Measurements from ENCODE around the gene STXBP3.
A peak's percentile ranks its signal among the peaks of the same experiment; 100 is the strongest.
"Not testable (repeated sequence)": the region's sequence is repeated elsewhere in the genome, so short reads cannot be mapped to it uniquely, and the experiment has no call there.

Gene STXBP3

DNA sequence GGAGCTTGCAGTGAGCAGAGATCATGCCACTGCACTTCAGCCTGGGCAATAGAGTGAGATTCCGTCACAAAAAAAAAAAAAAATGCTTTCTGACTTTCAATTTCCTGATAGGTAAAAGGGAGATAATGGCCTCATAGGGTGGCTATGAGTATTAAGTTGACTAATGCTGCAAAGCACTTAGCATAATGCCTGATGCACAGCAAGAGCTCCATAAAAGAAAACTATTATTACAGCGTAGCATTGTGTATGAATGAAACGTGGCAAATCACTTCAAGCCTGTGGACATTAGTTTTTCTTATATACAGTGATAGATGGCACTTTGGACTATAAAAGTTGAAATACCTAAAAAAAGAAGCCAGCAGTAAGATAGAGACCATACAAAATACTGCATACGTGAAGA lies 17.0 kb upstream of the STXBP3 start:
- DNase-seq = no peak

DNA sequence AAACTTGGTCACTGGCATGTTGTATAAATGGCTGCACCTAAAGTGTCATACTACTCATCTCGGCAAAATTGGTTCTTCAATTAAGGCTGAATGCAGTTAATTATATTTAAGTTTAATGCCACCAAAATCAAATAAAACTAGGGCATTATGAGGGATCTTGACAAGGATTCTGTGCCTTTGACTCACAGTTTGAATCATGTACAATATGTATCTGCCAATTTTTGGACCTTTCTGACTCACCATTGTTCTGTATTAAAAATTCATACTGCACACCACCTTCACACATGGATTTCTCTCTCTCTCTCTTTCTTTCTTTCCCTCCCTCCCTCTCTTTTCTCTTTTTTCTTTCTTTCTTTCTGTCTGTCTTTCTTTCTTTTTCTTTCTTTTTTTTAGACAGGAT lies 14.1 kb upstream of the STXBP3 start:
- peak; percentile 36 for DNase-seq

DNA sequence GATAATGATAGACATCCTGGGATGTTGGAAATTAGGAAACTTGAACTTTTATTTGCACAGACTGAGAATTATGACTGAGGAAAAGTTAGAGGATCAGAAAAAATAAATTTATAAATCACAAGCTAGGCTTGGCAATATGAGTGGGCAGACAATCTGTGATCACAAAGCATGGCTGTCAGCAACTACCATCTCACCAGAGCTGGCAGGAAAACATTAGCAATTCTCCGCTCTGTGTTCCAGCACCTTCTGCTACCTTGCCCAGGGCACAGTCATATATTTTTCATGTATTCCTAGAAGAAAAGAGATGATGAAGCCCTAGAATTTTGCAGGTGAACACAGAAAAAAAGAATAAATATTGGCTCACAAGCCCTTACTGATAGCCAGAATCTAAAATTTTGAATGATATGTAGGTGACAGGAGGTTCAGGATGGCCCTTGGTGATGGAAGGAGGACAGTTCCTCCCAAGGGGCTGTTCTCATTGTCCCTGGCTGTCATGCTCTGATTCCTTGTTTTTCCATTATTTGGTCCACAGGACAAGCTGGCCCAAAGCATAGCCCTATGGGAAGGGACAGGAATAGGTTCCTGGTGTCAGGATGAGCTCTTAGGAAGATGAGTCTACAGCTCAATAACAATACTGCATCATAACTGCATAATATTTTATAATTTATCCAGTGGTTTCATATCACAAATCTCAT lies 12.2 kb upstream of the STXBP3 start:
- no peak for DNase-seq

DNA sequence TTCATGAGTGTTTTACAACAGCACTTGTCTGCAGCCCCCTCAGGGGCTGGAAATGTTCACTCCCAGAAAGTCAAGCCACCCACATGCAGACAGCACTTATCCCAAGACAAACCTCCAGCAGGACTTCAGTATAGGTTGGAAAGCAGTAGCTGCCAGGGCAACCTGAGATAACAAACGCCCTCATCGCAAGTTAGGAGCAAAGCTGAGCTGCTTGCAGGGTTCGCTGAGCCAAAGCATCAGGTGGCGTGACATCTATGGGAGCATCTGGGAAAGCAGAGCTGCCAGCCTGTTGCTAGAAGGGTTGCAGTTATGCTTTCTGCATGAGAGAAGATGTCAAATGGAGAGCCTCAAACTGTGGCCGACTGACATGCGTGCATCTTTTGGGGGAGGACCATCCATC lies 4.2 kb upstream of the STXBP3 start:
- no peak for DNase-seq

DNA sequence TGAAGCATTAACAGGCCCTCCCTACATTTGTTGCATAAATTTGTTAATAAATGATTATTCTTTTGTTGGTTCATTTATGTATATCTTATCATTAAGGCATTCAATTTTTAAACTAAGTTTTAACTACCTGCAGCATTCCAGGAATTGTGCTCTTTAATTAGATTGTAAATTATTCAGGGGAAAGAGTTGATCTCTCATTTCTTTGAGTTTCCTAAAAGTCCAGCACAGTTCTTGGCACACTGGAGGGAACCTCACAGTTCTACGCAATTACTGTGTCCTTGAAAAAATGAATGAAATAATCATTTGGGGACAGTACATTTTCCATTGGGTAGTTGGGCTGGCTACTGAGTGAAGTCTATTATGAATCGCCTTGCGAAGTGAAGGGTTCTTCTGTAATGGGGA lies 493 bp upstream of the STXBP3 start:
- no peak for DNase-seq

DNA sequence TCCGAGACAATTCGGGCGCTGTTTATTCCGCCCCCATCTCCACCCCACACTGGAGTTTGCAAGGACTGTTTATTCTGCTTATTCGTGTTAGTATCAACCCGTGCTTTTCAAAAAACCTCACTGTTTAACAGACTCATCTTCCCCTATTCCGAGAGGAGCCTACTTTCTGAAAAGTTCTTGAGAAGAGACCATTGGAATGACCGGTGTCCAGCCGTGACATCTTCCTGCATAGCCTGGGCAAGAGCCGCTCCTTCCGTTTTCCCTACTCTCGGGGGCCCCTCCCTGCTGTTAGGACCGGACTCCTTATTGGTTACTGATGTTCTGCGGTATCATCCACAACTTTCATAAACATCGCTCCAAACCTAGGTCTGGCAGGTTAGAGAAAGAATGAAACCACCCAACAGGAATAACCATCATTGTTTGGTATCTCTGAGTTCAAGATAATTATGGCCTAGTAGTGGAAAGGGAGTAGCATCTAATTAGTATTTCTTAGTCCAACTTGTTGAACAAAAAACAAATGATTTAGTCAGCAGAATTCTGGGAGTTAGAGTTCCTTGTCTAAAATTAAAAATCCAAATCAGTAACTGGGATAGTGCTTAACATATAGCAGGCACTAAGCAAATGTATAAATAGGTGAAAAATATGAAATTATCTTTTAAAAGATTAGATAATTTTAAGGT lies 837 bp downstream of the STXBP3 start:
- peak; percentile 83 for DNase-seq

DNA sequence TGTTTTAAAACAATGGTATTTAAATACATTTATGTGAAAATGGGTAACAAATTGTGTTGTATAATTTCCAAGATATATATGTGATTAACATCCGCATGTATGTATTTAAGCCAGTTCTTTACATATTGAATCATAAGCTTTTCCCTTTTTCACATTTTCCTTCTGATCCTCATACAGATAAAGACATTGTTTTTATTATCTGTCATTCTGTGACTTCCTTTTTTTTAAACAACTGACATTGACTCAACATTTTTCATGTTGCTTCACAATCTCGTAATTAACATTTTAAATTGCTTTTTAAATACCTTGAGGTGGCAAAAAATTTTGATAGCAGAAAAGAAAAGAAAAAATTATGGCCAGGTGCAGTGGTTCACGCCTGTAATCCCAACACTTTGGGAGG lies 1.4 kb downstream of the STXBP3 start:
- no peak for DNase-seq

DNA sequence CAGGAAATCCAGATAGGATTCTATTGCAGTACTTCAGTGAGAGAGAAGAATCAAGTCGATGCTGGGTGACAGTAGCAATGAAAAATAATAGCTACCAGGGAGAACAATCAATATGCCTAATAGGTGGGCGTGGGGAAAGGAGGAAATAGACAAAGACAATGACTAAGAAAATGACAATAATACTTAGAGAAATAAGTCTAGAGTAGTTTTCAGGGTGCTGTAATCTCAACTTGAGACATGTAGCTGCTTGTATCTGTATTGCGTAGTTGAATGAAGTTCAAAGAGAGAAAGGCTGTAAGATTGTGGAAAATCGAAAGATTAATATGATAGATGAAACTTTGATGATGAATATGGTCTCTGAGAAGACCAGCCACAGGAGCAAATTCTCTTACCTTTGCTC lies 2.6 kb downstream of the STXBP3 start:
- DNase-seq = no peak

DNA sequence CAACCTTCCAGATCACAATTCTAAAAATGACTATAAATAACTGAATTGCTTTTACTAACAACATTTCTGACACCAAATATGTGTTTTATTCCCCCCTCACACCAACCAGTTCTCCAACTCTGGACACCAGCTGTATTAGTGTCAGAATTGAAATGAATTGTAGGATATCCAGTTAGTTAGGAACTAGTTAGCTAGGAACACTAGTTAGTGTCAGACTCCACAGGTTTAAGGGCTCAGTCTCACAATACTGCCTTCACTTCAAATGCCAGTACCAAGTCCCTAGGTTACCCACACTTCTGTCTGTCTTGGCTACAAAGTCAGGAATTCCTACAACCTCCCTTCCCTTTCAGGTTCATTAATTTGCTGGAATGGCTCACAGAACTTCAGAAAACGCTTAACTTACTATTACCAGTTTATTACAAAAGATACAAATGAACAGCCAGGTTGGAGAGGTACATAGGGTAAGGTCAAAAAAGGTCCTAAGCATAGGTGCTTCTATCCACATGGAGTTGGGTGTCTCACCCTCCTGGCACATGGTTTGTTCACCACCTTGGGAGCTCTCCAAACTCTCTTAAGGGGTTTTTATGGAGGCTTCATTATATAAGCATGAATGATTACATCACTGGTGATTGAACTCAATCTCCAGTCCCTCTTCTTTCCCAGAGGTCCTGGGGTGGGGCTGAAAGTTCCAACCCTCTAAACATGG lies 4.2 kb downstream of the STXBP3 start:
- no peak for DNase-seq

DNA sequence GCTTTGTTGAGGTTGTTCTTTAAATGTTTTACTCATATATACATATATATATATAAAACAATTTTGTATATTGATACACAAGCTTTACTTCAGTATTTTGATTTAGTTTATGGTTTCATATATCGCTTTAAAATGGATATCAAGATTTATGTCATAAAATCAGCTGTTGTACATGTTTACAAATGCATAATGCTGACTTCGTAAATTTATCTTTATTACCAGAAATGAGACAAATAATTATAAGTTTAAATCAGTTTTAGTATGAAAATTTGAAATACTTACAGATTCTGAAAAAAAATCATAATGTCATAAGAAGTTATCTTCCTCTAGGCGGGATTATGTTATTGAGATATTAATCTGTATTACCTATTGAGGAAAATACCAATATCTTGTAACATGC lies 6.9 kb downstream of the STXBP3 start:
- DNase-seq = no peak

DNA sequence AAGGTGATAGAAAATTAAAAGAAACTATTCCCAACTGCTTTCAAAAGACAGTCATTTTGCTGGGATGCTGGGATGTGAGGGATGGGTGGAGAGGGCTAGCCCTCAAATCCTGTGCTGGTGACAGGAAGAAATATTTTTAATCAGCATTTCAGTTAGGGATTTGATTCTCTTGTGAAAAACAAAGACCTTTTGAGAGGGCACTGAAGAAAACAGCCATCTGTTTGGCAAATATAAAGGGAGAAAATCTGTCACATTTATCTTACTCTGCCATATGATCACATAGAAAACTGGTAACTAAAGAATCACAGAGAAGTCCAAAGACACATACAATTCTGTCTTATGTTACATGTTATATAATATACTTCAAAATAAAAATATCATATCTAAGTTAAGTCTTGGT lies 12.3 kb downstream of the STXBP3 start:
- DNase-seq = no peak

DNA sequence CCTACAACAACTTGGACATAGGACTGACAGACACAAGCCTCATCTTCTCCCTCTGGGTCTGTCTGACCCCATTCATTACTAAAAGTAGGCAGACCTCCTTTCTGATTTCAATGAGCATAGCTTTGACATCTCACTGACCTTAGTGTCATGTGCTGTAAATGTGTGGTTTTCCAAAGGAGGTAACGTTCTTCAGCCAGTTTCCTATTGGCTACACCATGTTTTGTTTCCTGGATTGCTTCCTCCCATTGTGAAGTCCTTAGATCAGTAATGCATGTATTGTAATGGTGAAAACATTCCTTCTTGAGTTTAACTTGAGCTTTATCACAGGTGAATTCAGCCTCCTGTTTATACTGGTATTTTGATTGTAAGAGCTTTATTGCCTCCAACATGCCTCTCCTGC lies 20.6 kb downstream of the STXBP3 start:
- DNase-seq = no peak

DNA sequence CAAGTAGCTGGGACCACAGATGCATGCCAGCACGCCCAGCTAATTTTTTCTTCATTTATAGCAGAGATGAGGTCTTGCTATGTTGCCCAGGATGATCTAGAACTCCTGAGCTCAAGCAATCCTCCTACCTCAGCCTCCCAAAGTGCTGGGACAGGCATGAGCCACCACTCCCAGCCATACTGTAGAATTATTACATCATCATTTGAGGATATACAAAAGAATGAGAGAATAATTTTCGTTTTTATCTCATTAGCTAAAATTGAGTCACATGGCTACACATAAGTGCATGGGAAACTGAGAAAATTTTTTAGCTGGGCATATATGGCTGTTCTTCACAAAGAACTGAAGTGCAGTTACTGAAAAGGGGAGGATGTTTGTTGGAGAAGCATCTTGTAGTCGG lies 21.2 kb downstream of the STXBP3 start:
- no peak for DNase-seq

DNA sequence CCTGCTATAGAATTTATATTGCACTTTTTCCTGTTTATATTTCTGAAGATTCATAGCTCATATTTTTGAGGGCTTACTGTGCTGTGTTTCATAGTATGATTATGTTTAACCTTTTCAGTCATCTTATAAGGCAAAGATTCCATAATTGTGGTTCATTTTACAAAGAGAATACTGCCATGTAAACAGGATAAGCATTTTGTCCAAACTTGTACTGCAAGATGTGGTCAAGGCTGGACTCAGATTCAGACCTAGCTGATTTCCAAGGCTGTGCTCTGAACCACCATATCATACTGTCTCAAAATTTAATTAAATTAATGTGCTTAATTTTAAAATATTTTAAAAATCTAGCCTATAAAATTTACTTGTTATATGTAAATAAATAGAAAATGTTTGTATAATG lies 31.4 kb downstream of the STXBP3 start:
- no peak for DNase-seq

DNA sequence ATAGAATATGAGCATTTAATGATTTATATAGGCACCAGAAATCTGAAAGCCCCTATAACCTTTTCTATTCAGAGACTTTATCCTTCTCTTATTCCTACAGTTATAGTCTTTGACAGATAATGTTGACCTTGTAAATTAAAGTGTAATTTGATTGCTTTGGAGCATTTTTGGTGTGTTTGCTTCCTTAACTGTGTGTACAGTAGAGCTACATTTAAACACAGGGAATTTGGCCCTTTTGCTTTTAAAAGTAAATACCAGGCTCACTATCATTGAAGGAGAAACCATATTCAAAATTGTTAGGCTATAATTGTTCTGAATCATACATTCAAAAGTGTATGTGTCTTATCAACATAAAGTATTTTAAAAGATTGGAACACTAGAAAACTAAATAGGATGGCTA lies 33.0 kb downstream of the STXBP3 start:
- no peak for DNase-seq

DNA sequence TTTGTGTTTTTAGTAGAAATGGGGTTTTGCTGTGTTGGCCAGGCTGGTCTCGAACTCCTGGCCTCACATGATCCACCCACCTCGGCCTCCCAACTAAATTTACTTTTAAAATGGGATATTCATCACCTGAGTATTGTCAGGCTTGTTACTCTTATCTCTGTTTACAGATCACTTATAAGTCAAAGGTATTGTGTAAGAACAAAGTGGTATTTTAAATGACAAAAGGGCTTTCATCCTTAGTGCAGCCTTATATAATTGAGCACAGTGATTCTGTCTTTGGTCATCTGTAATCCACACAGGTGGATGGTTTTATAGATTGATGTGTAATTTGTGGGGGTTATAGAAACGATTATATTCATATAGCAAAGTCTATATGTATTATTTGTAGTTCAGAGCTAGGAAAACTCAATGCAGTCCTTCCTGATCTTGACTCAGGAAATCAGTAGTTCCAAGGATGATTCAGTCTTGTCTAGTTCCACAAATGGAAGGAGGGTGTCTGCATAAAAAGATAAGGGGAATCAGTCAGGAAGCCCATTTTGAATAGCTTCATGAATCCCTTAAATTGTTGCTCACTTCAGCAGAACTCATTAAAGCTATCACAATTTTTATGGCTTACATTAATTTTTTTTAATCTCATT lies 34.6 kb downstream of the STXBP3 start:
- no peak for DNase-seq

DNA sequence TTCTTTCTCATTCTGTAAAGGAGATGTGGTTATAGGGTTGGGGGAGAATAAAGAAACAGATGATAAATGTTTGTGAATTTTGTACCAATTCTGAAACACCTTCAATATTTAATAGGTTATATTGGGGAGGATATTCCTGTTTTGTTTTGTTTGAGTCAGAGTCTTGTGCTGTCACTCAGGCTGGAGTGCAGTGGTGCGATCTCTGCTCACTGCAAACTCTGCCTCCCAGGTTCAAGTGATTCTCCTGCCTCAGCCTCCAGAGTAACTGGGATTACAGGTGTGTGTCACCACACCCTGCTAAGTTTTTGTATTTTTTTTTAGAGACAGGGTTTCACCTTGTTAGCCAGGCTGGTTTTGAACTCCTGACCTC lies 35.1 kb downstream of the STXBP3 start:
- DNase-seq = not testable (repeated sequence)

DNA sequence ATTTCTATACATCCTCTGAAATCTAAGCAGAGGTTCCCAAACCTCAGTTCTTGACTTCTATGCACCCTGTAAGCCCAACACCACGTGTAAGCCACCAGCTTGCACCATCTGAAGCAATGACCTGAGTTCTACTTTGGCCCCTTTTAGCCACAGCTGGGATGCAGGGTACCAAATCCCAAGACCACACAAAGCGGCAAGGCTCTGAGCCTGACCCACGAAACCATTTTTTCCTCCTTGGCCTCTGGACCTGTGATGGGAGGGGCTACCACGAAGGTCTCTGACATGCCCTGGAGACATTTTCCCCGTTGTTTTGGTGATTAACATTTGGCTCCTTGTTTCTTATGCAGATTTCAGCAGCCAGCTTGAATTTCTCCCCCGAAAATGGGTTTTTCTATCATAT lies 38.8 kb downstream of the STXBP3 start:
- no peak for DNase-seq

DNA sequence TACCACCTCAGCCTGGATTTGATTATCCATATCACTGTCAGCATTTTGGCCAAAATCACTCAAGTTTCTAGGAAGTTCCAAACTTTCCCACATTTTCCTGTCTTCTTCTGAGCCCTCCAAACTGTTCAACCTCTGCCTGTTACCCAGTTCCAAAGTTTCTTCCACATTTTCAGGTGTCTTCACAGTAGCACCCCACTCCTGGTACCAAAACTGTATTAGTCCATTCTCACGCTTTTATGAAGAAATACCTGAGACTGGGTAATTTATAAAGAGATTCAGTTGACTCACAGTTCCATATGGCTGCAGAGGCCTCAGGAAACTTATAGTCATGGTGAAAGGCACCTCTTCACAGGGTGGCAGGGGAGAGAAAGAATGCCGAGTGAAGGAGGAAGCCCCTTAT lies 39.4 kb downstream of the STXBP3 start:
- DNase-seq = no peak

DNA sequence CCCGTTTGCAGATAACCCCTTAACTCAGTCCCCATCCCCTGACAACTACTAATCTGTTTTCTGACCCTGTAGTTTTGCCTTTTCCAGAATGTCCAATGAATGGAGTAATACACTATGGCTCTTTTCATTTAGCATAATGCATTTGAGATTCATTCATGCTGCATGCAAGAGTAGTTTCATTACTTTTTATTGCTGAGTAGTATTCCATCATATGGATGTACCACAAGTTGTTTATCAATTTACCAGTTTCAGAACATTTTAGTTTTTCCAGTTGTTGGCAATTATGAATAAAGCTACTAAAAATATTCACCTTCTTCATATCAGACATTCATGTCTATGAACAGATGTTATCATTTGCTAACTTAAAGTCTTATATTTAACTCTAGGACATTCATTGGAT lies 45.3 kb downstream of the STXBP3 start:
- no peak for DNase-seq

DNA sequence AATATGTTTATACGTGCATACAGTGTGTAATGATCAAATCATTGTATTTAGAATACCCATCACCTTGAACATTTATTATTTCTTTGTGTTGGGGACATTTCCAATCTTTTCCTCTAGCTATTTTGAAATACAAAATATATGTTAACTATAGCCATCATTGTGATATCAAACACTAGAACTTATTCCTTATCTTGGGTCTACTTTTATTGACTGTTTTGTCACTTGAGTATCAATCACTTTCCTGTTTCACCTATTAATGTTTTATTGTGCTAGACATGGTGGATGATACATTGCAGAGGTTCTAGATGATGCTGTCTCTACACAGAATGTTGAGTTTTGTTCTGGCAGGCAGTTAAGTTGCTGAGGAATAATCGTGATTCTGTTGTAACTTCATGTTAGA lies 45.9 kb downstream of the STXBP3 start:
- DNase-seq = no peak

DNA sequence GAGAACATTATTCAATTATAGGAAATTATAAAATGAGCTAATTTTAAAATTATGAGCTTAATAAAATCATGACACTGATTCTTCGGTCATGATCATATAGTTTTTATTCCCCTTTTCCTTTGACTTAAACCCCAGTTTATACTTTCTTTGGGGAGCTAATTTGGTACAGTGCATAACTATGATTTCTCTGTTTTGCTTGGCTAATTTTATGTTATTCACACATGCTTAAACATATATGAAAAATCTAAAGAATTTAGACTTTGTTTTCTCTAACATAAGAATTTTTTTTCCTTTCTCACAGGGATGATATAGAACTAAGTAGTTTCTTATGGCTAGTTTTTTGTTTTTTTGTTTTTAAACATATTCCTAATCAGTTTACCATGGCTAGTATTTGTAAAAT lies 52.5 kb downstream of the STXBP3 start:
- DNase-seq = no peak

DNA sequence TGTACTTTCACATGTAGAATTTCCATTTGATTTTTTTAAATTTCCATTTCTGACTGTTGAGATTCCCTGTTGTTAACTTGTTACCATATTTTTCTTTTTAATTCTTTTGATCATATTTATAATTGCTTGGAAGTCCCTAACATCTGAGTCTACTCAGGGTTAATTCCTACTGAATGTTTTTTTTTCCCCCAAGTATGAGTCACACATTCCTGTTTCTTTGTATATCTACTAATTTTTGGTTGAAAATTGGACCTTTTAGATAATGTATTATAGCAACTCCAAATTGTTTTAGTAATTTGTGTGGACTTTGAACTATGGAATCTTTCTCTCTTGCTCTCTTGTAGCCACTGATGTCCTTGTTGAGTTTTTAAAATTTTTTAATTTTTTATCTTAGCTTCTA lies 54.6 kb downstream of the STXBP3 start:
- DNase-seq = peak; percentile 31

DNA sequence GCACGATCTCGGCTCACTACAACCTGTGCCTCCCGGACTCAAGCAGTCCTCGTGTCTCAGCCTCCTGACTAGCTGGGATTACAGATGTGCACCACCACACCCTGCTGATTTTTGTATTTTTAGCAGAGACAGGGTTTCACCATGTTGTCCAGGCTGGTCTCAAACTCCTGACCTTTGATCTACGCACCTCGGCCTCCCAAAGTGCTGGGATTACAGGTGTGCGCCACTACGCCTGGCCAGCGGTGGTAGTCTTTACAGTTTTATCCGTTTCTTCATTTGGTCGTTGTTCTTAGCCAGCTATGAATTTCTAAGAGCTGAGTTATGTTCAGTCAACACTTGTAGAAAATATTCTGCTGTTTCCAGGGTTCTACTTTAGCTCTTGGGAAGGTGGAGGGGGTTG lies 57.1 kb downstream of the STXBP3 start:
- DNase-seq = no peak

All from fibroblast of upper back skin (primary cell).